Right atrium auricular region (tissue), 2 donors: ENCODE data around the gene FAM163B. TPM values are rescaled to one million over a fixed set of nuclear protein-coding genes. Genes with fewer than 3 reads are reported as not detected.

Experiments
- DNase-seq: peaks from one replicate; pipeline ENCODE4 v3.0.0-alpha.2; 2019; ENCODE audit warnings: low spot score
- H3K27ac ChIP-seq, 2 donors: fragments of 200-600 bp; sonication (generic); 1 replicate in 1 of 2; 2 replicates in 1 of 2; pipeline ENCODE4 v1.5.1; 2016 to 2019
- H3K27me3 ChIP-seq, 2 donors: fragments of 200-600 bp; sonication (generic); one replicate each; pipeline versions ENCODE4 v1.5.1 to v1.6.0; 2017 to 2019
- H3K36me3 ChIP-seq: fragments of 200-600 bp; sonication (generic); one replicate; pipeline ENCODE4 v1.5.1; 2016
- H3K4me1 ChIP-seq, 2 donors: fragments of 200-600 bp; sonication (generic); one replicate each; pipeline versions ENCODE4 v1.5.1 to v1.6.0; 2017 to 2019
- H3K4me3 ChIP-seq, 2 donors: fragments of 200-600 bp; sonication (generic); 1 replicate in 1 of 2; 2 replicates in 1 of 2; pipeline ENCODE4 v1.5.1; 2017 to 2019; ENCODE audit warnings: mild to moderate bottlenecking in 1 of 2, moderate library complexity in 1 of 2
- H3K9me3 ChIP-seq, 2 donors: fragments of 200-600 bp; sonication (generic); one replicate each; pipeline ENCODE4 v1.5.1; 2019
- total RNA-seq, 2 donors: library from RNA; depleted of rRNA; stranded (reverse); fragments of >200 nt; gene quantifications; one replicate each; pipeline ENCODE4 v1.1.0, GENCODE V29; 2016
- TF ChIP-seq, protein P1 (sequence below), 2 donors: fragments of 200-600 bp; sonication (generic); IDR thresholded peaks; one replicate each; pipeline ENCODE4 v1.5.1; 2019; ENCODE audit warnings: antibody characterized with exemption in 2 of 2

FAM163B gene
- total RNA-seq, 2 donors from 2014 or later, result 1.7 TPM; not detected in 1

DNA sequence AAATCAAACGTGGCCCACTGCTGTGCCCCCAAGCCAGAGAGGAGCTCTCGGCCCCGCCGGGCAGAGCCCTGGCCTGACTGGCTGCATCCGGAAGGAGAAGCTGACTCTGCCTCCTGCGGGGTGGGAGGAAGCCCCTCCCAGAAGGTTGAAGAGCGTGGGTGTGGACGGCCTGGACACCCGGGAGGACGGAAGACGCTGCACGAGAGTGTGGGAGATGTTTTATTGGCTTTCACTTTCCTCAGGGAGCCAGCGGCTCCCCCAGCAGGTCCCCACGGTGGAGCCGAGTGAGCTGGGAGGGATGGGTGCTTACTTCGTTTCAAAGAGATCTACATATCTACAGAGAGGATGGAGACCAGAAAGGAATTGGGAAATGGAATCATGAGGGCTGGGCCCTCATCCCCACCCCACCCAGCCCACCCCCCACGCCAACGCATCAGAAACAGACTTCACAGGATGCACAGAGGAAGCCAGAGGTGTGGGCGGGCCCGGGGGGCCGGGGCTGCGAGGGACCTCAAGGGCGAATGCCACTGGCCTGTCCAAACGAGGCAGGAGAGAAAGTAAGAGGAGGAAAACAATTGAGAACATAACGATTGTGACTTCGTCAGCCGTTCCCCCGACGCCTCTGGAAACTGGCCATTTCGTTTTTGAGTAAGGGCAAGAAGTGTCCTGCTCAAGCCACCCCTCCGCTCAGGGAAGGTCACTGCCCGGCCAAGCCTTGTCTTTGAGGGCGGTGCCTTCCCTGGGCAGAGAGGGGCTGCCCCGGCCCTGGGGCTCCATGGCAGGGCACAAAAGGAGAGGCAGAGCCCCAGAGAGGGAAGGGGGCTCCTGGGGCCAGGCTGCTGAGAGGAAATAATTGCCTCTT, 32.1 kb downstream of the FAM163B start:
- peak overlapping the region in 1 of 2 donors; percentile 50 for H3K27ac ChIP-seq
- no peaks in the 10 kb centered on the region for H3K27me3 ChIP-seq
- peak overlapping the region in 1 of 2 donors; percentile 8 for H3K4me3 ChIP-seq
- DNase-seq, result no peak
- H3K4me1 ChIP-seq, result peaks cover 0 to 44% of the 10 kb centered on the region in 2 donors
- H3K36me3 ChIP-seq, result no peaks in the 10 kb centered on the region
- H3K9me3 ChIP-seq, result no peaks in the 10 kb centered on the region
- TF ChIP-seq, protein P1, sequence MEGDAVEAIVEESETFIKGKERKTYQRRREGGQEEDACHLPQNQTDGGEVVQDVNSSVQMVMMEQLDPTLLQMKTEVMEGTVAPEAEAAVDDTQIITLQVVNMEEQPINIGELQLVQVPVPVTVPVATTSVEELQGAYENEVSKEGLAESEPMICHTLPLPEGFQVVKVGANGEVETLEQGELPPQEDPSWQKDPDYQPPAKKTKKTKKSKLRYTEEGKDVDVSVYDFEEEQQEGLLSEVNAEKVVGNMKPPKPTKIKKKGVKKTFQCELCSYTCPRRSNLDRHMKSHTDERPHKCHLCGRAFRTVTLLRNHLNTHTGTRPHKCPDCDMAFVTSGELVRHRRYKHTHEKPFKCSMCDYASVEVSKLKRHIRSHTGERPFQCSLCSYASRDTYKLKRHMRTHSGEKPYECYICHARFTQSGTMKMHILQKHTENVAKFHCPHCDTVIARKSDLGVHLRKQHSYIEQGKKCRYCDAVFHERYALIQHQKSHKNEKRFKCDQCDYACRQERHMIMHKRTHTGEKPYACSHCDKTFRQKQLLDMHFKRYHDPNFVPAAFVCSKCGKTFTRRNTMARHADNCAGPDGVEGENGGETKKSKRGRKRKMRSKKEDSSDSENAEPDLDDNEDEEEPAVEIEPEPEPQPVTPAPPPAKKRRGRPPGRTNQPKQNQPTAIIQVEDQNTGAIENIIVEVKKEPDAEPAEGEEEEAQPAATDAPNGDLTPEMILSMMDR (IDR thresholded peaks at IDR 0.05), result no peak

DNA sequence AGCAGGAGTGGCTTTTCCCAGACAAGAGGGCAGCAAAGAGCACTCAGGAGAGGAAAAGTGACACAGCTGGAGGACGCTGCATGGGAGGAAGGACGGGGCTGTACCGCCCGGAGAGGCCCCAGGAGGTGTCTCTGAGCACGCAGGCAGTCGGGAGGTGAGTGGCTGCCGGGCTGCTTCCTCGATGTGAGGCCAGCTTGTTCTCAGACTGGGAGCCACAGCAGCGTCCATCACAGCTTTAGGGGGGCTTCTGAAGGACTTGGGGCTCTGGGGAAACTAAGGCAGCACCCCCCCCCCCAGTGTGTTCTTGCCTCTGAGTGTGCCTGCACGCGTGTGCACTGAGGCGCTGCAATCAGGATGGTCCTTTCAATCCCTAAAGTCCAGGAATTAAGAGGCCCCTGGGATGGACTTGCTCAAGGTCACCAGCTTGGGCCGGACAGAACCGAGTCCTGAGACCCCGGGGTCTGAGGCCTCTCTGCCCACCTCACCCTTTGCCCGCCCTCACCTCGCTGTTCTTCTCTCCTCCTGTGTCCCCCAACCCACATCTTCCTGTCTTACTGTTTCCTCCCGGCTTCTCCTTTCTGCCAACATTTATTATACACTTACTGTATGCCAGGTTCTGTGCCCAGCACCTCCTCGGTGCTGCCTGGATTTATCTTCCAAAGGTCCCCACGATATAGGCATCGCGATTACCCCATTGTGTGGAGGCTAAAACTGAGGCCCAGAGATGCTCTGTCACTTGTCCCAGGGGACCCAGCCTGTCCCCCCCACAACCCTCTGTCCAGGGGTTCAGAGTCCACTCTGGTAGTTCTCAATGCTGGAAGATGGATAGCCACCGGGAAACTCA, 32.9 kb downstream of the FAM163B start:
- Histone ChIP-seq H3K9me3 (no peaks in the 10 kb centered on the region), H3K36me3 (no peaks in the 10 kb centered on the region), H3K4me1 (peaks cover 0 to 39% of the 10 kb centered on the region in 2 donors), H3K4me3 (peak overlapping the region in 1 of 2 donors; percentile 8), H3K27me3 (no peaks in the 10 kb centered on the region), H3K27ac (peak overlapping the region in 1 of 2 donors; percentile 50)
- TF ChIP-seq, protein P1 (IDR thresholded peaks at IDR 0.05), result no peak
- no peak for DNase-seq

DNA sequence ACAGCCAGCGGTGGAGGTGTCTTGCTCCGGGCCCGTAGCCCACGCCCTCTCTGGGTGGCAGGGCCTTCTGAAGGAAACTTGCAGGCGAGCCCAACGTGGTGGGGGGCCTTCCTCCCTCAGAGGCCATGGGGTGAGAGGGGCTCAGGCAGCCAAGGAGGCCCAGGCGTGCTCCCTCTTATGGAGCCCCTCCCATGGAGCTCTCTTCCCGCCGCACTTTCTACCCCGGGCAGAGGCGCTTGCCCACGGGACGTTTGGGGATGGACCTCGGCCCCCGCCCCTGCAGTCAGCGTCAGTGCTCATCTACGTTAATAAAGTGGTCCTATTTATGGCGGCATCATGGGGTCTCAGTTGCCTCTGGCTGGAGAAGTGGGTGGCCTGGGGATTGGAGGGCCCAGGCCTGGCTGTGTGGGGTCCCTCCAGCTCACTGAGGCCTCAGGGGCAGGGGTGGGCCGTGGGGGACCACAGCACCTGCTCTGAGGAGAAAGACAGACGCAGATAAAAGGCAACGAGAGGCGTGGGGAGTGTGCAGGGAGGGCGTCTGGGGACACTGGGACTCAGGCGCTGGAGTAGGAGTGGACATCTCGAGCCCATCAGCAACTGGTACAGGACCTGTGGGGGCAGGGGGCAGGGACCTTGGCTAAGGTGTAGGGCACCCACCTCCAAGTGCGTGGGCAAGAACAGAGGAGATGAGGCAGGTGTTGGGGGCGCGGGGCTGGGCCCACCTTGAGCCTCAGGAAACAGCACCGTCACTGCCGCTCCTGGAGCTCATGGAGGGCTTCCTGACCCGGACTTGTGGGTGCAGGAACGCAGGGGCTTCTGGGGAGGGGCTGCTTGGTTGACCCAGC, 33.8 kb downstream of the FAM163B start:
- no peaks in the 10 kb centered on the region for H3K9me3 ChIP-seq
- H3K36me3 ChIP-seq, result no peaks in the 10 kb centered on the region
- TF ChIP-seq, protein P1 (IDR thresholded peaks at IDR 0.05), result no peak
- H3K4me1 ChIP-seq, result peaks cover 0 to 36% of the 10 kb centered on the region in 2 donors
- no peak overlapping the region for H3K4me3 ChIP-seq
- no peak for DNase-seq
- no peak overlapping the region for H3K27ac ChIP-seq
- H3K27me3 ChIP-seq, result no peaks in the 10 kb centered on the region

DNA sequence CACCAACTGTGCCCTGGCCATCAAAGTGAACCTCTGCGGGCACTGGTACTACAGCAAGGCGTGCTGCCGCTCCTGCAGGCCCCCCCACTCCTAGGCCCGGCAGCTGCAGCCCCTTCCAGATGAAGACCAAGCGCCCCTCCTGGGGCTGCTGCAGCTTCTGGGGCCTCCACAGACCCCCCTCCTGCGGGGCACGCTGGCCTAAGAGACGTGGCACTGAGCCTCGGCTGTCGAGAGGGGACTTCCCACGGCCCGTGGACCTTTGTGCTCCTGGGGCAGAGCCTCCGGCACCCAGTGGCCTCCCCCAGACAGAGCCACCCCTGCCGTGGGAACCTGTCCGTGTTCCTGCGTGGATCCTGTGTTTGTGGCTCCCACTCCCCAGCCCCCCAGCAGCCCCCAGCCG, 34.4 kb downstream of the FAM163B start:
- Histone ChIP-seq H3K36me3 (peaks cover 1% of the 10 kb centered on the region), H3K4me1 (peaks cover 0 to 36% of the 10 kb centered on the region in 2 donors), H3K9me3 (no peaks in the 10 kb centered on the region), H3K27ac (no peak overlapping the region), H3K4me3 (no peak overlapping the region), H3K27me3 (no peaks in the 10 kb centered on the region)
- no peak for DNase-seq
- TF ChIP-seq, protein P1 (IDR thresholded peaks at IDR 0.05), result no peak

DNA sequence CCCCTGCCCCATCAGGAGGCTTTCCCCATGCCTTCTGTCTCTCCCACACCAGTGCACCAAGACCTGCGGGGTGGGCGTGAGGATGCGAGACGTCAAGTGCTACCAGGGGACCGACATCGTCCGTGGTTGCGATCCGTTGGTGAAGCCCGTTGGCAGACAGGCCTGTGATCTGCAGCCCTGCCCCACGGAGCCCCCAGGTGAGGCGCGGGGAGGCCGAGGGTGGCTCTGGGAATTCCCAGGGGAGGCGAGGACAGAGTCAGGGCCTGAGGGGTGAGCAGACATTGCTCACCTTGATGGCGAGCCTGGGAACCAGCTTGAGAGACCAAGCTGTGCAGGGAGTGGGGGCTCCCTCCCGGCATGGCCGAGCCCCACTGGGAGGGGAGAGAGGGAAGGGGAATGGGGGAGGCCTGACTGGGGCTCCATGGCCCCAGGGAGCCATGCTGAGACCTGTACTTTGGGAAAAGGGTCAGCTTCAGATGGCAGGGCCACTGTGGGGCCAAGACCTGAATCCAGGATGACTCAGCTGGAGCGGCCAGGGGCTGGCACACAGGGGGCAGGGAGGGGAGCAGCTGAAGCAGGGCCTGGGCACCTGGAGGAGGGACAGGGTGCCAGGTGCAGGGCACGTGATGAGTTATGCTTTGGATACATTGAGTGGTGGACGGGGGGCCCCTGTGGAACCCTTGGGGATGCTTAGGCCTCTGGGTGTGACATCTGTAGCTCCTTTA, 35.2 kb downstream of the FAM163B start:
- DNase-seq, result no peak
- Histone ChIP-seq H3K27me3 (no peaks in the 10 kb centered on the region), H3K9me3 (no peaks in the 10 kb centered on the region), H3K4me1 (peaks cover 0 to 36% of the 10 kb centered on the region in 2 donors), H3K36me3 (peaks cover 9% of the 10 kb centered on the region), H3K27ac (no peak overlapping the region), H3K4me3 (no peak overlapping the region)
- TF ChIP-seq, protein P1 (IDR thresholded peaks at IDR 0.05), result no peak
